ENCODE results near the gene VPS54.

- TF ChIP-seq CTCF (IDR thresholded peaks at IDR 0.05; ENCODE audit: insufficient read depth, low read length) (no peak), GABPA (IDR thresholded peaks at IDR 0.05; ENCODE audit: low read depth) (no peak), POLR2AphosphoS5 (IDR thresholded peaks at IDR 0.05; ENCODE audit: low read depth) (no peak)
- TF ChIP-seq, protein P1, sequence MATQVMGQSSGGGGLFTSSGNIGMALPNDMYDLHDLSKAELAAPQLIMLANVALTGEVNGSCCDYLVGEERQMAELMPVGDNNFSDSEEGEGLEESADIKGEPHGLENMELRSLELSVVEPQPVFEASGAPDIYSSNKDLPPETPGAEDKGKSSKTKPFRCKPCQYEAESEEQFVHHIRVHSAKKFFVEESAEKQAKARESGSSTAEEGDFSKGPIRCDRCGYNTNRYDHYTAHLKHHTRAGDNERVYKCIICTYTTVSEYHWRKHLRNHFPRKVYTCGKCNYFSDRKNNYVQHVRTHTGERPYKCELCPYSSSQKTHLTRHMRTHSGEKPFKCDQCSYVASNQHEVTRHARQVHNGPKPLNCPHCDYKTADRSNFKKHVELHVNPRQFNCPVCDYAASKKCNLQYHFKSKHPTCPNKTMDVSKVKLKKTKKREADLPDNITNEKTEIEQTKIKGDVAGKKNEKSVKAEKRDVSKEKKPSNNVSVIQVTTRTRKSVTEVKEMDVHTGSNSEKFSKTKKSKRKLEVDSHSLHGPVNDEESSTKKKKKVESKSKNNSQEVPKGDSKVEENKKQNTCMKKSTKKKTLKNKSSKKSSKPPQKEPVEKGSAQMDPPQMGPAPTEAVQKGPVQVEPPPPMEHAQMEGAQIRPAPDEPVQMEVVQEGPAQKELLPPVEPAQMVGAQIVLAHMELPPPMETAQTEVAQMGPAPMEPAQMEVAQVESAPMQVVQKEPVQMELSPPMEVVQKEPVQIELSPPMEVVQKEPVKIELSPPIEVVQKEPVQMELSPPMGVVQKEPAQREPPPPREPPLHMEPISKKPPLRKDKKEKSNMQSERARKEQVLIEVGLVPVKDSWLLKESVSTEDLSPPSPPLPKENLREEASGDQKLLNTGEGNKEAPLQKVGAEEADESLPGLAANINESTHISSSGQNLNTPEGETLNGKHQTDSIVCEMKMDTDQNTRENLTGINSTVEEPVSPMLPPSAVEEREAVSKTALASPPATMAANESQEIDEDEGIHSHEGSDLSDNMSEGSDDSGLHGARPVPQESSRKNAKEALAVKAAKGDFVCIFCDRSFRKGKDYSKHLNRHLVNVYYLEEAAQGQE (IDR thresholded peaks at IDR 0.05; ENCODE audit: insufficient replicate concordance, low read depth), result no peak
Measured at GRCh38 chr2:64000630-64001381, 18.4 kb downstream of the VPS54 start.

Data from HL-60 (cell line).